ENCODE results near the gene PDZK1IP1.
"Not testable (repeated sequence)": the region's sequence is repeated elsewhere in the genome, so short reads cannot be mapped to it uniquely, and the experiment has no call there.

GRCh38 chr1:47157957-47158356, 31.9 kb downstream of the PDZK1IP1 start:
- TF ChIP-seq EZH2 (IDR thresholded peaks at IDR 0.05); POLR2AphosphoS5 (IDR thresholded peaks at IDR 0.05; ENCODE audit: borderline replicate concordance, low read depth, low read length): not testable (repeated sequence)
